Measurements from ENCODE around the gene BACH2.

DNA sequence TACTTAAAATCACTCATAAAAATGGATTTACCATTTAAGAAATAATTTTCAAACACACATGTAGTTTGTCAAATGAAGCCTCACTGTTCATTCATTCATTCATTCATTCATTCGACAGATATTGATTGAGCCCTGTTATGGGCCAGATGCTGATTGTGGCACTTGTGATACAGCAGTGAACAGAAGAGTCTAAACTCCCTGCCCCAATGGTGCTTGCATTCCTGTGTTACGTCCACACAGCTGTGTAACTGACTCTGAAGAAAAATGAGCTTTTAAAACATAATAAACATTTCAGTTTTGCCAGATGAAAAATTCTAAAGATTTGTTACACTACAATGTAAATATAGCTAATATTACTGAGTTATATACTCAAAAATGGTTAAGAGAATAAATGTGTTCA is 46.2 kb downstream of the BACH2 start:
- TF ChIP-seq, protein P1, sequence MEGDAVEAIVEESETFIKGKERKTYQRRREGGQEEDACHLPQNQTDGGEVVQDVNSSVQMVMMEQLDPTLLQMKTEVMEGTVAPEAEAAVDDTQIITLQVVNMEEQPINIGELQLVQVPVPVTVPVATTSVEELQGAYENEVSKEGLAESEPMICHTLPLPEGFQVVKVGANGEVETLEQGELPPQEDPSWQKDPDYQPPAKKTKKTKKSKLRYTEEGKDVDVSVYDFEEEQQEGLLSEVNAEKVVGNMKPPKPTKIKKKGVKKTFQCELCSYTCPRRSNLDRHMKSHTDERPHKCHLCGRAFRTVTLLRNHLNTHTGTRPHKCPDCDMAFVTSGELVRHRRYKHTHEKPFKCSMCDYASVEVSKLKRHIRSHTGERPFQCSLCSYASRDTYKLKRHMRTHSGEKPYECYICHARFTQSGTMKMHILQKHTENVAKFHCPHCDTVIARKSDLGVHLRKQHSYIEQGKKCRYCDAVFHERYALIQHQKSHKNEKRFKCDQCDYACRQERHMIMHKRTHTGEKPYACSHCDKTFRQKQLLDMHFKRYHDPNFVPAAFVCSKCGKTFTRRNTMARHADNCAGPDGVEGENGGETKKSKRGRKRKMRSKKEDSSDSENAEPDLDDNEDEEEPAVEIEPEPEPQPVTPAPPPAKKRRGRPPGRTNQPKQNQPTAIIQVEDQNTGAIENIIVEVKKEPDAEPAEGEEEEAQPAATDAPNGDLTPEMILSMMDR (IDR thresholded peaks at IDR 0.05): no peak
- no peak for TF ChIP-seq POLR2AphosphoS5 (IDR thresholded peaks at IDR 0.05; ENCODE audit: insufficient read depth in 1 of 2, low read depth in 1 of 2)
